SJCRH30 (cell line): ENCODE results near the gene MAGI2. TPM values are rescaled to one million over a fixed set of nuclear protein-coding genes. Genes with fewer than 3 reads are reported as not detected.
A peak's percentile ranks its signal among the peaks of the same experiment; 100 is the strongest.

Experiments
- DNase-seq, 2 experiments: peaks; one replicate each; pipeline ENCODE4 v3.0.0-alpha.2; 2015 to 2020
- H3K27ac ChIP-seq: fragments of 250-450 bp; sonication (Bioruptor Pico); 2 replicates; pipeline ENCODE4 v1.5.1; 2020; ENCODE audit warnings: mild to moderate bottlenecking, moderate library complexity
- H3K27me3 ChIP-seq: fragments of 250-450 bp; sonication (Bioruptor Pico); 2 replicates; pipeline ENCODE4 v1.5.1; 2020; ENCODE audit warnings: mild to moderate bottlenecking, moderate library complexity
- H3K36me3 ChIP-seq: fragments of 250-450 bp; sonication (Bioruptor Pico); 2 replicates; pipeline ENCODE4 v1.5.1; 2020; ENCODE audit warnings: mild to moderate bottlenecking, moderate library complexity
- H3K4me1 ChIP-seq: fragments of 250-450 bp; sonication (Bioruptor Pico); 2 replicates; pipeline ENCODE4 v1.5.1; 2020; ENCODE audit warnings: mild to moderate bottlenecking, moderate library complexity
- H3K4me3 ChIP-seq: fragments of 250-450 bp; sonication (Bioruptor Pico); 2 replicates; pipeline ENCODE4 v1.5.1; 2020; ENCODE audit warnings: mild to moderate bottlenecking, moderate library complexity
- H3K9me3 ChIP-seq: fragments of 250-450 bp; sonication (Bioruptor Pico); replicated peaks from 2 replicates; pipeline ENCODE4 v1.5.1; 2020; ENCODE audit warnings: mild to moderate bottlenecking, moderate library complexity
- total RNA-seq: library from RNA; depleted of rRNA; stranded (reverse); fragments of >200 nt; shearing (Covaris generic); gene quantifications from 2 replicates; pipeline ENCODE4 v1.2.3, GENCODE V29; 2014

Gene MAGI2
- total RNA-seq, 1 experiment from 2014 or later, result 2.4 TPM

- Histone ChIP-seq H3K27me3 (no peaks in the 10 kb centered on the region), H3K4me1 (no peaks in the 10 kb centered on the region), H3K4me3 (no peak overlapping the region), H3K36me3 (no peaks in the 10 kb centered on the region), H3K9me3 (no peaks in the 10 kb centered on the region), H3K27ac (no peak overlapping the region)
- peak in 1 of 2 experiments; percentile 5 for DNase-seq
Measured at GRCh38 chr7:78967046-78967445, 486.4 kb downstream of the MAGI2 start.

GRCh38 chr7:78959477-78959876 lies 494.0 kb downstream of the MAGI2 start:
- no peaks in the 10 kb centered on the region for H3K9me3 ChIP-seq
- no peak overlapping the region for H3K4me3 ChIP-seq
- no peaks in the 10 kb centered on the region for H3K4me1 ChIP-seq
- 0 out of 2 replicates have a peak, but pooled peaks cover 3% of the 10 kb centered on the region for H3K27me3 ChIP-seq
- DNase-seq, result no peak
- no peaks in the 10 kb centered on the region for H3K36me3 ChIP-seq
- no peak overlapping the region for H3K27ac ChIP-seq

GRCh38 chr7:78955329-78955728 lies 498.1 kb downstream of the MAGI2 start:
- H3K9me3 ChIP-seq, result no peaks in the 10 kb centered on the region
- H3K27ac ChIP-seq, result no peak overlapping the region
- H3K4me1 ChIP-seq, result no peaks in the 10 kb centered on the region
- DNase-seq, result no peak
- 0 out of 2 replicates have a peak, but pooled peaks cover 3% of the 10 kb centered on the region for H3K27me3 ChIP-seq
- H3K36me3 ChIP-seq, result no peaks in the 10 kb centered on the region
- H3K4me3 ChIP-seq, result no peak overlapping the region

GRCh38 chr7:78953726-78954363 lies 499.6 kb downstream of the MAGI2 start:
- Histone ChIP-seq H3K27me3 (0 out of 2 replicates have a peak, but pooled peaks cover 3% of the 10 kb centered on the region), H3K36me3 (no peaks in the 10 kb centered on the region), H3K4me1 (no peaks in the 10 kb centered on the region), H3K4me3 (no peak overlapping the region), H3K9me3 (no peaks in the 10 kb centered on the region), H3K27ac (no peak overlapping the region)
- no peak for DNase-seq

- DNase-seq, result no peak
- Histone ChIP-seq H3K4me1 (no peaks in the 10 kb centered on the region), H3K27me3 (0 out of 2 replicates have a peak, but pooled peaks cover 3% of the 10 kb centered on the region), H3K27ac (no peak overlapping the region), H3K4me3 (no peak overlapping the region), H3K36me3 (no peaks in the 10 kb centered on the region), H3K9me3 (no peaks in the 10 kb centered on the region)
Measured at GRCh38 chr7:78953090-78953489, 500.4 kb downstream of the MAGI2 start.

GRCh38 chr7:78939669-78940068 lies 513.8 kb downstream of the MAGI2 start:
- H3K27ac ChIP-seq, result no peak overlapping the region
- H3K4me1 ChIP-seq, result no peaks in the 10 kb centered on the region
- no peaks in the 10 kb centered on the region for H3K9me3 ChIP-seq
- no peaks in the 10 kb centered on the region for H3K27me3 ChIP-seq
- no peak overlapping the region for H3K4me3 ChIP-seq
- DNase-seq, result peak in 1 of 2 experiments; percentile 5
- H3K36me3 ChIP-seq, result no peaks in the 10 kb centered on the region

- DNase-seq, result peak; percentile 16 to 70
- no peak overlapping the region for H3K27ac ChIP-seq
- no peaks in the 10 kb centered on the region; the same call in 1 of the 2 replicates for H3K4me1 ChIP-seq
- H3K27me3 ChIP-seq, result no peaks in the 10 kb centered on the region; the same call in 1 of the 2 replicates
- H3K36me3 ChIP-seq, result no peaks in the 10 kb centered on the region
- no peak overlapping the region for H3K4me3 ChIP-seq
- no peaks in the 10 kb centered on the region; the same call in 1 of the 2 replicates for H3K9me3 ChIP-seq
Measured at GRCh38 chr7:78924581-78924980, 528.9 kb downstream of the MAGI2 start.

GRCh38 chr7:78912781-78913180 lies 540.7 kb downstream of the MAGI2 start:
- Histone ChIP-seq H3K36me3 (no peaks in the 10 kb centered on the region), H3K27me3 (no peaks in the 10 kb centered on the region), H3K4me1 (peaks cover 23% of the 10 kb centered on the region), H3K4me3 (no peak overlapping the region), H3K9me3 (no peaks in the 10 kb centered on the region), H3K27ac (no peak overlapping the region; the same call in 1 of the 2 replicates)
- DNase-seq, result peak; percentile 52 to 69

GRCh38 chr7:78906735-78907134 lies 546.7 kb downstream of the MAGI2 start:
- no peak overlapping the region for H3K4me3 ChIP-seq
- H3K27me3 ChIP-seq, result no peaks in the 10 kb centered on the region
- no peaks in the 10 kb centered on the region for H3K36me3 ChIP-seq
- DNase-seq, result no peak
- H3K27ac ChIP-seq, result no peak overlapping the region
- no peaks in the 10 kb centered on the region for H3K9me3 ChIP-seq
- peaks cover 21% of the 10 kb centered on the region for H3K4me1 ChIP-seq

- peaks cover 18% of the 10 kb centered on the region for H3K4me1 ChIP-seq
- no peak overlapping the region for H3K4me3 ChIP-seq
- H3K9me3 ChIP-seq, result no peaks in the 10 kb centered on the region
- H3K27ac ChIP-seq, result no peak overlapping the region
- H3K36me3 ChIP-seq, result no peaks in the 10 kb centered on the region
- no peaks in the 10 kb centered on the region for H3K27me3 ChIP-seq
- no peak for DNase-seq
Measured at GRCh38 chr7:78905436-78905835, 548.0 kb downstream of the MAGI2 start.

GRCh38 chr7:78904983-78905382 lies 548.5 kb downstream of the MAGI2 start:
- Histone ChIP-seq H3K27ac (no peak overlapping the region), H3K9me3 (no peaks in the 10 kb centered on the region), H3K4me1 (peaks cover 18% of the 10 kb centered on the region), H3K4me3 (no peak overlapping the region), H3K27me3 (no peaks in the 10 kb centered on the region), H3K36me3 (no peaks in the 10 kb centered on the region)
- DNase-seq, result no peak

- no peak overlapping the region for H3K27ac ChIP-seq
- H3K4me1 ChIP-seq, result peaks cover 2% of the 10 kb centered on the region
Measured at GRCh38 chr7:78901566-78901965, 551.9 kb downstream of the MAGI2 start.

GRCh38 chr7:78900806-78901205 lies 552.7 kb downstream of the MAGI2 start:
- no peak overlapping the region for H3K27ac ChIP-seq
- no peaks in the 10 kb centered on the region for H3K36me3 ChIP-seq
- no peak for DNase-seq

More at GRCh38 chr7:78901566-78901965, 551.9 kb downstream of the MAGI2 start:
- no peak for DNase-seq
- no peaks in the 10 kb centered on the region for H3K27me3 ChIP-seq
- H3K36me3 ChIP-seq, result no peaks in the 10 kb centered on the region
- no peak overlapping the region for H3K4me3 ChIP-seq
- H3K9me3 ChIP-seq, result peaks cover 5% of the 10 kb centered on the region; the same call in 1 of the 2 replicates

GRCh38 chr7:78895393-78895792 lies 558.1 kb downstream of the MAGI2 start:
- Histone ChIP-seq H3K4me1 (no peaks in the 10 kb centered on the region), H3K27ac (no peak overlapping the region), H3K9me3 (peaks cover 5% of the 10 kb centered on the region; the same call in 1 of the 2 replicates), H3K36me3 (no peaks in the 10 kb centered on the region), H3K4me3 (no peak overlapping the region), H3K27me3 (no peaks in the 10 kb centered on the region)
- DNase-seq, result no peak

More at GRCh38 chr7:78900806-78901205, 552.7 kb downstream of the MAGI2 start:
- Histone ChIP-seq H3K9me3 (peaks cover 5% of the 10 kb centered on the region; the same call in 1 of the 2 replicates), H3K4me3 (no peak overlapping the region), H3K27me3 (no peaks in the 10 kb centered on the region), H3K4me1 (peaks cover 2% of the 10 kb centered on the region)

GRCh38 chr7:78879206-78879605 lies 574.3 kb downstream of the MAGI2 start:
- H3K36me3 ChIP-seq, result no peaks in the 10 kb centered on the region
- peaks cover 10% of the 10 kb centered on the region for H3K4me1 ChIP-seq
- no peak for DNase-seq

GRCh38 chr7:78873117-78873516 lies 580.4 kb downstream of the MAGI2 start:
- Histone ChIP-seq H3K9me3 (peaks cover 7% of the 10 kb centered on the region; the same call in 1 of the 2 replicates), H3K4me1 (peaks cover 10% of the 10 kb centered on the region), H3K27me3 (no peaks in the 10 kb centered on the region), H3K4me3 (no peak overlapping the region), H3K27ac (no peak overlapping the region), H3K36me3 (no peaks in the 10 kb centered on the region)
- DNase-seq, result no peak

More at GRCh38 chr7:78879206-78879605, 574.3 kb downstream of the MAGI2 start:
- peaks cover 6% of the 10 kb centered on the region; the same call in 1 of the 2 replicates for H3K9me3 ChIP-seq
- no peak overlapping the region for H3K4me3 ChIP-seq
- no peaks in the 10 kb centered on the region for H3K27me3 ChIP-seq
- H3K27ac ChIP-seq, result no peak overlapping the region
